HUDEP-2 (cell line): ENCODE results near the gene ITPK1.
"Not testable (repeated sequence)": the region's sequence is repeated elsewhere in the genome, so short reads cannot be mapped to it uniquely, and the experiment has no call there.

Source experiments
- DNase-seq, 76 experiments: peaks; one replicate each; lab custom pipeline; 2025; ENCODE audit not compliant: unreplicated experiment in 76 of 76; lab: John Stamatoyannopoulos, UW

Gene ITPK1

GRCh38 chr14:93132472-93133065, 16.8 kb upstream of the ITPK1 start:
- DNase-seq, result peak in 58 of 76 experiments; percentile 10 to 76 (median 36)

- not testable (repeated sequence) for DNase-seq
Observed at GRCh38 chr14:93131257-93131820, 15.6 kb upstream of the ITPK1 start.

GRCh38 chr14:93128725-93129459, 13.2 kb upstream of the ITPK1 start:
- no peak for DNase-seq

GRCh38 chr14:93126111-93126510, 10.4 kb upstream of the ITPK1 start:
- no peak for DNase-seq

- no peak for DNase-seq
Observed at GRCh38 chr14:93122826-93123225, 7.1 kb upstream of the ITPK1 start.

- DNase-seq, result peak in 58 of 76 experiments; percentile 1 to 92 (median 60)
Observed at GRCh38 chr14:93121030-93121834, 5.5 kb upstream of the ITPK1 start.

GRCh38 chr14:93120517-93120916, 4.8 kb upstream of the ITPK1 start:
- DNase-seq, result peak in 30 of 76 experiments; percentile 8 to 67 (median 31)

GRCh38 chr14:93116676-93117200, 1.0 kb upstream of the ITPK1 start:
- peak in 1 of 76 experiments; percentile 32 for DNase-seq

- DNase-seq, result peak in 75 of 76 experiments; percentile 9 to 91 (median 77)
Observed at GRCh38 chr14:93115069-93115820, 480 bp downstream of the ITPK1 start.

GRCh38 chr14:93114713-93115068, 1.0 kb downstream of the ITPK1 start:
- DNase-seq, result no peak

- peak in 12 of 76 experiments; percentile 4 to 32 (median 14) for DNase-seq
Observed at GRCh38 chr14:93114068-93114710, 1.5 kb downstream of the ITPK1 start.

GRCh38 chr14:93113678-93114067, 2.1 kb downstream of the ITPK1 start:
- DNase-seq, result peak in 6 of 76 experiments; percentile 32 to 59 (median 36)

GRCh38 chr14:93112891-93113677, 2.6 kb downstream of the ITPK1 start:
- peak in 74 of 76 experiments; percentile 7 to 80 (median 63) for DNase-seq

- peak in 2 of 76 experiments; percentile 7 to 8 for DNase-seq
Observed at GRCh38 chr14:93111541-93111940, 4.2 kb downstream of the ITPK1 start.

- DNase-seq, result no peak
Observed at GRCh38 chr14:93110856-93111419, 4.8 kb downstream of the ITPK1 start.

- DNase-seq, result no peak
Observed at GRCh38 chr14:93109572-93110481, 5.9 kb downstream of the ITPK1 start.

GRCh38 chr14:93108105-93108504, 7.6 kb downstream of the ITPK1 start:
- DNase-seq, result no peak
